ENCODE results near the gene CCDC175. TPM values are rescaled to one million over a fixed set of nuclear protein-coding genes. Genes with fewer than 3 reads are reported as not detected.

Gene CCDC175
- total RNA-seq, 1 donor from 2014 or later, result not detected

GRCh38 chr14:59538936-59539335 lies 37.7 kb downstream of the CCDC175 start:
- Histone ChIP-seq H3K4me3 (ENCODE audit: low read depth, low read length) (no peak overlapping the region), H3K36me3 (ENCODE audit: control insufficient read depth, insufficient read depth, low read length) (no peaks in the 10 kb centered on the region), H3K27me3 (ENCODE audit: control insufficient read depth, insufficient read depth, low read length) (no peaks in the 10 kb centered on the region)
- DNase-seq (ENCODE audit: low read depth), result no peak
- TF ChIP-seq CTCF (IDR thresholded peaks at IDR 0.05; ENCODE audit: insufficient read depth, low read length, poor library complexity, severe bottlenecking), result no peak

GRCh38 chr14:59537476-59537875 lies 39.1 kb downstream of the CCDC175 start:
- Histone ChIP-seq H3K4me3 (ENCODE audit: low read depth, low read length) (no peak overlapping the region), H3K27me3 (ENCODE audit: control insufficient read depth, insufficient read depth, low read length) (no peaks in the 10 kb centered on the region), H3K36me3 (ENCODE audit: control insufficient read depth, insufficient read depth, low read length) (no peaks in the 10 kb centered on the region)
- TF ChIP-seq CTCF (IDR thresholded peaks at IDR 0.05; ENCODE audit: insufficient read depth, low read length, poor library complexity, severe bottlenecking), result no peak
- DNase-seq (ENCODE audit: low read depth), result no peak

- TF ChIP-seq CTCF (IDR thresholded peaks at IDR 0.05; ENCODE audit: insufficient read depth, low read length, poor library complexity, severe bottlenecking), result no peak
- no peaks in the 10 kb centered on the region for H3K36me3 ChIP-seq (ENCODE audit: control insufficient read depth, insufficient read depth, low read length)
- no peak for DNase-seq (ENCODE audit: low read depth)
- H3K4me3 ChIP-seq (ENCODE audit: low read depth, low read length), result no peak overlapping the region
- H3K27me3 ChIP-seq (ENCODE audit: control insufficient read depth, insufficient read depth, low read length), result no peaks in the 10 kb centered on the region
Measured at GRCh38 chr14:59534361-59534987, 42.1 kb downstream of the CCDC175 start.

GRCh38 chr14:59532419-59532818 lies 44.2 kb downstream of the CCDC175 start:
- Histone ChIP-seq H3K36me3 (ENCODE audit: control insufficient read depth, insufficient read depth, low read length) (no peaks in the 10 kb centered on the region), H3K27me3 (ENCODE audit: control insufficient read depth, insufficient read depth, low read length) (no peaks in the 10 kb centered on the region), H3K4me3 (ENCODE audit: low read depth, low read length) (no peak overlapping the region)
- TF ChIP-seq CTCF (IDR thresholded peaks at IDR 0.05; ENCODE audit: insufficient read depth, low read length, poor library complexity, severe bottlenecking), result no peak
- no peak for DNase-seq (ENCODE audit: low read depth)

- no peak for DNase-seq (ENCODE audit: low read depth)
- H3K4me3 ChIP-seq (ENCODE audit: low read depth, low read length), result no peak overlapping the region
- no peaks in the 10 kb centered on the region for H3K27me3 ChIP-seq (ENCODE audit: control insufficient read depth, insufficient read depth, low read length)
- H3K36me3 ChIP-seq (ENCODE audit: control insufficient read depth, insufficient read depth, low read length), result no peaks in the 10 kb centered on the region
- no peak for TF ChIP-seq CTCF (IDR thresholded peaks at IDR 0.05; ENCODE audit: insufficient read depth, low read length, poor library complexity, severe bottlenecking)
Measured at GRCh38 chr14:59530349-59530748, 46.3 kb downstream of the CCDC175 start.

GRCh38 chr14:59529189-59529588 lies 47.4 kb downstream of the CCDC175 start:
- H3K27me3 ChIP-seq (ENCODE audit: control insufficient read depth, insufficient read depth, low read length), result no peaks in the 10 kb centered on the region
- TF ChIP-seq CTCF (IDR thresholded peaks at IDR 0.05; ENCODE audit: insufficient read depth, low read length, poor library complexity, severe bottlenecking), result no peak
- DNase-seq (ENCODE audit: low read depth), result no peak
- H3K36me3 ChIP-seq (ENCODE audit: control insufficient read depth, insufficient read depth, low read length), result no peaks in the 10 kb centered on the region
- no peak overlapping the region for H3K4me3 ChIP-seq (ENCODE audit: low read depth, low read length)

Data from kidney epithelial cell (primary cell).